K562 (cell line): ENCODE measurements around the gene WTIP. TPM values are rescaled to one million over a fixed set of nuclear protein-coding genes. Genes with fewer than 3 reads are reported as not detected.
A peak's percentile ranks its signal among the peaks of the same experiment; 100 is the strongest.

Experiments used
- ATAC-seq: fragments of 200-7000 bp; cut with Tn5 transposase; 3 replicates; pipeline ENCODE4 v1.9.1; 2020; ENCODE audit warnings: moderate library complexity
- BruUV-seq: library from RNA; stranded (reverse); fragments of 400-500 nt; replicated peaks from 2 replicates; lab custom pipeline; 2021; lab: Mats Ljungman, UMichigan
- CTCF ChIA-PET: fragments of 300-600 bp; formaldehyde crosslinking; extraction: SDS; loops from one replicate; lab custom pipeline; 2021; ENCODE audit warnings: low intra/inter-chr PET ratio; lab: Yijun Ruan, JAX
- POLR2A ChIA-PET: fragments of 300-600, 350-650 bp; sonication (Branson Sonifier 250); formaldehyde crosslinking; extraction: SDS; loops from one replicate; lab custom pipeline; 2021; ENCODE audit warnings: antibody characterized with exemption, inconsistent platforms; lab: Yijun Ruan, JAX
- DNase-seq, 4 experiments: peaks; one replicate each; pipeline versions ENCODE4 v3.0.0 to v3.0.0-alpha.2; 2011 to 2018; ENCODE audit warnings: low spot score in 3 of 4, mixed read lengths in 3 of 4; ENCODE audit errors: extremely low read depth in 1 of 4
- FAIRE-seq: peaks from 2 replicates; lab custom pipeline; 2011; peaks lifted over from hg19 to GRCh38; lab: Jason Lieb, UNC
- H2AFZ ChIP-seq: 2 replicates; pipeline ENCODE4 v1.6.0; 2011; ENCODE audit warnings: low read depth, low read length, control low read depth, inconsistent platforms
- H3K27ac ChIP-seq: fragments of 200-600 bp; 3 replicates; pipeline ENCODE4 v1.8.0; 2011; ENCODE audit warnings: low read depth, mild to moderate bottlenecking, control low read depth, inconsistent platforms, low read length, moderate library complexity, mixed read lengths; ENCODE audit errors: extremely low read depth
- H3K27me3 ChIP-seq, 2 experiments: fragments of 300-600 bp in 1 of 2; 2 replicates in 1 of 2; 3 replicates in 1 of 2; pipeline versions ENCODE4 v1.6.0 to v1.8.0; 2011; ENCODE audit warnings: inconsistent platforms in 2 of 2, low read length in 2 of 2, mild to moderate bottlenecking in 1 of 2, mixed read lengths in 1 of 2, moderate library complexity in 1 of 2; ENCODE audit not compliant: control insufficient read depth in 2 of 2, insufficient read depth in 2 of 2
- H3K36me3 ChIP-seq: fragments of 300-600 bp; 3 replicates; pipeline ENCODE4 v1.8.0; 2011; ENCODE audit warnings: mild to moderate bottlenecking, low read length, inconsistent platforms; ENCODE audit not compliant: control insufficient read depth, insufficient read depth
- H3K4me1 ChIP-seq, 2 experiments: fragments of 200-600 bp in 1 of 2; replicated peaks in 1 of 2; 2 replicates in 1 of 2; 3 replicates in 1 of 2; pipeline versions ENCODE4 v1.5.1 to v1.8.0; 2011; ENCODE audit warnings: inconsistent platforms in 2 of 2, low read length in 2 of 2, mild to moderate bottlenecking in 1 of 2, mixed read lengths in 1 of 2, moderate library complexity in 1 of 2; ENCODE audit not compliant: control insufficient read depth in 2 of 2, insufficient read depth in 2 of 2
- H3K4me2 ChIP-seq: 2 replicates; pipeline ENCODE4 v1.6.1; 2011; ENCODE audit warnings: low read length, control low read depth, inconsistent platforms, mixed read lengths; ENCODE audit not compliant: insufficient read depth
- H3K4me3 ChIP-seq: fragments of 200-600 bp; sonication (generic), shearing (Covaris generic); 2 replicates; pipeline ENCODE4 v1.5.1; 2016; ENCODE audit warnings: control low read depth, inconsistent platforms
- H3K79me2 ChIP-seq: fragments of 200-600 bp; 3 replicates; pipeline ENCODE4 v1.8.0; 2011; ENCODE audit warnings: low read length, inconsistent platforms; ENCODE audit not compliant: control insufficient read depth, insufficient read depth
- H3K9ac ChIP-seq, 2 experiments: 2 replicates each; pipeline versions ENCODE4 v1.6.0 to v1.6.1; 2011; ENCODE audit warnings: low read depth in 2 of 2, low read length in 2 of 2, control low read depth in 1 of 2, inconsistent platforms in 1 of 2, mild to moderate bottlenecking in 1 of 2, mixed read lengths in 1 of 2; ENCODE audit not compliant: insufficient read depth in 1 of 2
- H3K9me1 ChIP-seq: one replicate; pipeline ENCODE4 v1.6.0; 2011; ENCODE audit warnings: inconsistent platforms, mild to moderate bottlenecking, low read length, moderate library complexity; ENCODE audit not compliant: control insufficient read depth, insufficient read depth
- H3K9me3 ChIP-seq: replicated peaks from 2 replicates; pipeline ENCODE4 v1.5.1; 2011; ENCODE audit warnings: low read depth, low read length, inconsistent platforms; ENCODE audit not compliant: control insufficient read depth, insufficient read depth
- H4K20me1 ChIP-seq: replicated peaks from 2 replicates; pipeline ENCODE4 v1.6.1; 2011; ENCODE audit warnings: low read length, inconsistent platforms, mixed read lengths; ENCODE audit not compliant: control insufficient read depth, insufficient read depth
- CEBPZ ChIP-seq: fragments of 150-350 bp; IDR thresholded peaks from 2 replicates; pipeline ENCODE4 v1.6.1; 2014; ENCODE audit warnings: low read depth, mild to moderate bottlenecking, low read length, borderline replicate concordance
- FOXM1 ChIP-seq, 2 experiments: fragments of 450-650 bp in 1 of 2; sonication (generic) in 1 of 2; formaldehyde crosslinking in 1 of 2; IDR thresholded peaks; 2 replicates each; pipeline versions ENCODE4 v1.6.1 to v1.9.0; 2017 to 2022; ENCODE audit warnings: low read depth in 2 of 2, mild to moderate bottlenecking in 2 of 2, missing genetic modification reagents in 1 of 2, moderate library complexity in 1 of 2
- MCM3 ChIP-seq: fragments of 450-650 bp; IDR thresholded peaks from 2 replicates; pipeline ENCODE4 v1.6.1; 2016
- RBM39 ChIP-seq: fragments of 200-400 bp; formaldehyde crosslinking; optimal IDR thresholded peaks from 2 replicates; pipeline ENCODE3; 2018; ENCODE audit warnings: low read depth, low read length
- SIRT6 ChIP-seq: IDR thresholded peaks from one replicate; pipeline ENCODE4 v1.6.1; 2012; ENCODE audit warnings: low read depth, mild to moderate bottlenecking, control low read depth, inconsistent platforms, low read length, moderate library complexity
- SMAD1 ChIP-seq: fragments of 150-350 bp; IDR thresholded peaks from 2 replicates; pipeline ENCODE4 v1.6.1; 2014; ENCODE audit warnings: low read length, low read depth; ENCODE audit not compliant: partially characterized antibody
- TAF9B ChIP-seq: fragments of 450-650 bp; IDR thresholded peaks from 2 replicates; pipeline ENCODE4 v1.6.1; 2018; ENCODE audit warnings: mild to moderate bottlenecking; ENCODE audit not compliant: partially characterized antibody
- VEZF1 ChIP-seq: fragments of 200-800 bp; sonication (Bioruptor generic); IDR thresholded peaks from 2 replicates; pipeline ENCODE4 v1.6.1; 2017; ENCODE audit warnings: missing genetic modification characterization, missing compliant biosample characterization
- WGBS: fragments of 100-300 bp; shearing (Covaris generic); methylation state at CpG from one replicate; pipeline ENCODE4 v1.1.6; 2016; ENCODE audit warnings: low coverage, mixed read lengths; ENCODE audit not compliant: insufficient coverage; ENCODE audit errors: missing lambda C conversion rate; 5-methylcytosine and 5-hydroxymethylcytosine counted together
- in situ Hi-C: fragments of 300-500 bp; cut with MboI; formaldehyde crosslinking; loops from 4 replicates; pipeline ENCODE4 v1.15.0; 2018; ENCODE audit warnings: inconsistent platforms, mixed read lengths
- intact Hi-C: fragments of 100-400 bp; cut with micrococcal nuclease; formaldehyde crosslinking; loops from 2 replicates; pipeline ENCODE4 v1.14.2; 2022
- polyA plus RNA-seq, 8 experiments: library from polyadenylated mRNA; depleted of rRNA in 4 of 8; stranded (reverse) in 5 of 8; unstranded in 3 of 8; fragments of >200 nt; fragmentation: Nextera tagmentation in 2 of 8; fragmentation: Illumina TruSeq in 1 of 8; extraction: Ambion mirVana in 2 of 8; extraction: Trizol in 1 of 8; gene quantifications; 2 replicates each; pipeline versions ENCODE4 v1.2.1 to v1.2.3, GENCODE V29; 2011 to 2014; ENCODE audit warnings: inconsistent platforms in 1 of 8, missing spikeins in 1 of 8
- total RNA-seq, 7 experiments: library from RNA; depleted of rRNA in 6 of 7; stranded (reverse); fragments of >200 nt in 6 of 7; fragmentation: Illumina TruSeq in 2 of 7; extraction: Trizol in 2 of 7; gene quantifications; 2 replicates each; pipeline versions ENCODE4 v1.2.1 to v1.2.3, GENCODE V29; 2011 to 2021; ENCODE audit warnings: low replicate concordance in 1 of 7

The WTIP gene
- total and polyA plus RNA-seq, 9 of the 15 experiments (the other 6 are each of a cell fraction or from before 2014, with no cell fraction given): under 0.01 to 0.54 (median 0.27) TPM; not detected in 1

- Histone ChIP-seq H3K27ac (no peak overlapping the region), H3K79me2 (no peaks in the 10 kb centered on the region), H4K20me1 (no peaks in the 10 kb centered on the region; the same call in 1 of the 2 replicates), H3K9me1 (no peaks in the 10 kb centered on the region), H2AFZ (no peak overlapping the region), H3K9ac (peak overlapping the region in 1 of 2 experiments; percentile 17; a peak in 1 of 4 replicates), H3K9me3 (no peaks in the 10 kb centered on the region), H3K4me1 (peaks cover 0 to 8% of the 10 kb centered on the region in 2 experiments; a peak in 2 of 5 replicates), H3K36me3 (no peaks in the 10 kb centered on the region), H3K4me2 (no peak overlapping the region), H3K4me3 (no peak overlapping the region), H3K27me3 (peaks cover 15 to 34% of the 10 kb centered on the region in 2 experiments; a peak in 4 of 5 replicates)
- CTCF ChIA-PET: no interaction called here
- FAIRE-seq (no peak), ATAC-seq (no peak), DNase-seq (no peak)
- 13% methylated on average over 19 of the region's 19 CpGs for whole genome bisulfite sequencing
- POLR2A ChIA-PET: interaction anchor here (0.6 to 1.6 kb wide), 3 partner anchors 16 to 83 kb away, joined by 3 to 4 read pairs (median 4); no protein-coding TSS in a partner anchor
- intact Hi-C loops: no loop called here
- no peak for TF ChIP-seq MCM3
- no peak for TF ChIP-seq SMAD1
- no TSS peak for BruUV-seq
- in situ Hi-C loops: no loop called here
These were observed 8.7 kb downstream of the WTIP start for GRCh38 chr19:34490141-34490766.

- Histone ChIP-seq H3K9ac (no peak overlapping the region; a peak in 1 of 4 replicates), H3K27me3 (peaks cover 7 to 14% of the 10 kb centered on the region in 2 experiments; a peak in 4 of 5 replicates), H2AFZ (no peak overlapping the region), H3K36me3 (no peaks in the 10 kb centered on the region), H3K9me3 (no peaks in the 10 kb centered on the region), H3K79me2 (no peaks in the 10 kb centered on the region), H3K4me2 (no peak overlapping the region), H3K4me3 (no peak overlapping the region), H3K4me1 (peaks cover 0 to 20% of the 10 kb centered on the region in 2 experiments; a peak in 3 of 5 replicates), H3K27ac (no peak overlapping the region), H3K9me1 (no peaks in the 10 kb centered on the region), H4K20me1 (no peaks in the 10 kb centered on the region; the same call in 1 of the 2 replicates)
- in situ Hi-C loops: no loop called here
- POLR2A ChIA-PET: interaction anchor here (0.7 to 1.0 kb wide), 2 partner anchors 10 to 376 kb away, joined by 3 to 4 read pairs; no protein-coding TSS in a partner anchor
- WGBS: 27% methylated on average over 25 of the region's 25 CpGs
- CTCF ChIA-PET: no interaction called here
- no TSS peak for BruUV-seq
- FAIRE-seq (no peak), DNase-seq (no peak), ATAC-seq (no peak)
- intact Hi-C loops: no loop called here
- no peak for TF ChIP-seq FOXM1 (IDR thresholded peaks at IDR 0.05; ENCODE audit: low read depth)
- TF ChIP-seq FOXM1 (CRISPR knock-in tag; IDR thresholded peaks at IDR 0.05; ENCODE audit: low read depth): no peak
- TF ChIP-seq VEZF1 (CRISPR knock-in tag): no peak
- no peak for TF ChIP-seq CEBPZ
- no peak for TF ChIP-seq SIRT6
- TF ChIP-seq TAF9B: no peak
- no peak for TF ChIP-seq RBM39
These were observed 11.6 kb downstream of the WTIP start for GRCh38 chr19:34493038-34493648.
